HL-60 (cell line): ENCODE results near the gene IFT80.

ENCODE experiments used
- CTCF ChIP-seq: IDR thresholded peaks from one replicate; pipeline ENCODE4 v1.5.1; 2011; ENCODE audit warnings: low read length, control low read depth, inconsistent platforms; ENCODE audit not compliant: insufficient read depth
- GABPA ChIP-seq: IDR thresholded peaks from 2 replicates; pipeline ENCODE4 v1.6.1; 2012; ENCODE audit warnings: low read depth
- POLR2AphosphoS5 ChIP-seq: IDR thresholded peaks from 2 replicates; pipeline ENCODE4 v1.6.1; 2012; ENCODE audit warnings: low read depth

- TF ChIP-seq CTCF: no peak
- TF ChIP-seq GABPA: no peak
- TF ChIP-seq POLR2AphosphoS5: no peak
These were observed 46.8 kb upstream of the IFT80 start for GRCh38 chr3:160445854-160446253.
